Transverse colon (tissue), 3 donors: Measurements from ENCODE around the gene STXBP1.

ENCODE experiments used
- CTCF ChIP-seq, 5 experiments: fragments of 200-600 bp in 3 of 5; fragments of 450-650 bp in 2 of 5; sonication (generic) in 3 of 5; IDR thresholded peaks; 1 replicate in 2 of 5; 2 replicates in 3 of 5; pipeline ENCODE4 v1.5.1; 2016 to 2017; ENCODE audit warnings: antibody characterized with exemption in 5 of 5, inconsistent platforms in 3 of 5, mild to moderate bottlenecking in 2 of 5, moderate library complexity in 1 of 5
- EP300 ChIP-seq: sonication (generic); formaldehyde crosslinking; IDR thresholded peaks from one replicate; pipeline ENCODE4 v1.6.1; 2017; ENCODE audit warnings: antibody characterized with exemption, low read depth
- POLR2A ChIP-seq: fragments of 450-650 bp; IDR thresholded peaks from one replicate; pipeline ENCODE4 v1.6.1; 2016; ENCODE audit warnings: antibody characterized with exemption, mild to moderate bottlenecking, moderate library complexity

GRCh38 chr9:127587966-127588365 lies 24.1 kb upstream of the STXBP1 start:
- TF ChIP-seq CTCF (IDR thresholded peaks at IDR 0.05) (no peak), POLR2A (no peak), EP300 (no peak)
